GM21447 (cell line): ENCODE results near the gene APC2.
"Not testable (repeated sequence)": the region's sequence is repeated elsewhere in the genome, so short reads cannot be mapped to it uniquely, and the experiment has no call there.

Source experiments
- ATAC-seq: cut with Tn5 transposase; IDR thresholded peaks from one replicate; pipeline ENCODE4 v1.9.1; 2021; ENCODE audit not compliant: unreplicated experiment

APC2 gene

DNA sequence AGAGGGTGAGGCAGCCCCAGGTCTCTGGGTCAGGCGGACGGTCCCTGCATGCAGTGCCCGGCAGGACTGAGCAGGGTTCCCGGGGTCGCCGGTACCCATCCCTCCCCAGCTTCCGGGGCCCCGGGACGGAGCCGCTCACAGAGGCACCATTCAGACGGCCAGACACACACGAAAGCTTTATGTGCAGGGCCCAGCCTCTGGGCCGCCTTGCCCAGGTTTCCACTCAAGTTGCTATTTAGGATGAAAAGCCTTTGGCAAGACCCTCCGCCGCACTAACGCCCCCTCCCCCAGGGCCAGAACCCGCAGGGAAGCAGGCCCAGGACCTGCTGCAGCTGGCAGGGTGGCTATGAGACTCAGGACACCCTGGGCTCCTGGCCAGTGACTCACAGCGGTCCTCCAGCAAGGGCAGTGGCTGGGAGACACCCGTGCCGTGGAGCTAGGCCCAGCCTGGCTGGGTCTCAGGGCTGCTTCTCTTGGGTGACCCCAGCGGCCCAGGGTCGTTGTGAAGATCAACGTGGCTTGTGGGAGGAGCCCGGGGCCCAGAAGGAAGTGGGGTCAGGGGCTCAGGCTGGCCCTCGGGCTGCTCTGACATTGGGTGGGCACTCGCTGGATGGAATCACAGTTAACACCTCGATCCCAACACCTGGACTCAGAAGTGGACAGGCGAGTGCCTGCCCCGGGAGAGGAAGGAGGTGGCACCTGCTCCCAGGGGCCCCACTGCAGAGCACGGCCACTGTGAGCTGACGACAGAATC lies 24.3 kb downstream of the APC2 start:
- ATAC-seq: no peak

DNA sequence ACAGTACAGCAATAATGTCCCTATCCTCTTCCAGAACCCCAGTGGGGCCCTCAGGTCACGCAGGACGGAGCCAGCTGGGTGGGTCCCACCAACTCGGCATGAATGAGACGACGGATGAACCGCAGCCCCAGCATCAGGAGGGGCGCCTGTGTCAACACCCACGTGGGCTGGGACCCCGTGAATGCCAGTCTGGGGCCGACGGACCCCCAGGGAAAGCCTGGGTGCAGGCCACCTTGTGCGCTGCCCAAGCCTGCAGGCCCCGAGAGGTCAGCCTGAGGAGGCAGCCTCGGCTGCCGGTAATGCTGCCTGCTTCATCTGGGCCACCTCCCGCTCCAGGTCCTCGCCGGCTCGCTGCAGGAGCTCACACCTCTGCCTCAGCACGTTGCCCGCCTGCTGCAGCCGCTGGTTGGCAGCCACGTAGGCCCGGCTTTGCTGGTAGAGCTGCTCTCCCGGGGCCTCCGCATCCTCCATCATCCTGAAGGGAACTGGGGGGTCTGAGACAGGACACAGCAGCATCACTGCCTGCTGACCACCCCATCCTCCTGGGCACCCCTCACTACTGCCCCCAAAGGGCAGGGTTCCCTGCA lies 24.9 kb downstream of the APC2 start:
- ATAC-seq: no peak

DNA sequence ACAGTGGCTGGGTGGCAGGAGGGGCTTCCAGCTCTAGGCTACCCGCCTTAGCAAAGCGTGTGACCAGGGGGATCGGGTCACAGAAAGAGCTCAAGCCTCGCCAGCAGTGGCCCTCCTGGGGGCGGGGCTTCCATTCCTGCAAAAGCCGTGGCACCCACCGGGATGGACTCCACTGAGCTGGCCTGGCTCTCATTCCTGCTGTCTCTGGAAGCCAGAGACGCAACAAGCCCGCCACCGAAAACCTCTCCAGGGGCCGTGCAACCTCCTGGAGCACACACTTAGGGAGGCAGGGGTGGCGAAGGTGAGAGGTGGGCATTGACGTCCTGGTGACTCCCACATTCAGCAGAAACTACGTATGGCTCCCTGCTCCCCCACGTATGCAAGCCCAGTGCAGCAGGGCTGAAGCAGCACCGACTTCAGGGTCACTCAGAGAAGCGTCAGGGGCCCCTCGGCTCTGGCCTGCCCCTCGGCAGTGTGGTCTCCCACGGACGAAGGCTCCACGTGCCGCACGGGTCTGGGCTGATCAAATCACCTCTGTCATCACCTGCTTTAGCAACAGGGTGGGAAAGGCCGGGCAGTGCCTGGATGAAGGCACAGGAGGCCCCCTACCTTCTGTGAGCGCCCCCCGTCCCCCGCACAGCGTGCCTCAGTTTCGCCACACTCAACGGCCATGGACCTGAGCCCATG lies 26.0 kb downstream of the APC2 start:
- ATAC-seq: no peak

DNA sequence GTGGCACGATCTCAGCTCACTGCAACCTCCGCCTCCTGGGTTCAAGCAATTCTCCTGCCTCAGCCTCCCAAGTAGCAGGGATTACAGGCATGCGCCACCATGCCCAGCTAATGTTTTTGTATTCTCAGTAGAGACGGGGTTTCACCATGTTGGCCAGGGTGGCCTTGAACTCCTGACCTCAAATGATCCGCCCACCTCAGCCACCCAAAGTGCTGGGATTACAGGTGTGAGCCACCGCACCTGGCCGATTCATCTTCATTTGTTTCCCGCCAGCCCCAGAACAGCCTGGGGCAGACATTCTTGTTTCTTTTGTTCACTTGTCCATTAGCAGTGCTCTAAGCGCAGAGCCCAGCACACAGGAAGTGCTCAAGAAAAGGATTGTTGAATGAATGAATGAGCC lies 27.1 kb downstream of the APC2 start:
- ATAC-seq: not testable (repeated sequence)

DNA sequence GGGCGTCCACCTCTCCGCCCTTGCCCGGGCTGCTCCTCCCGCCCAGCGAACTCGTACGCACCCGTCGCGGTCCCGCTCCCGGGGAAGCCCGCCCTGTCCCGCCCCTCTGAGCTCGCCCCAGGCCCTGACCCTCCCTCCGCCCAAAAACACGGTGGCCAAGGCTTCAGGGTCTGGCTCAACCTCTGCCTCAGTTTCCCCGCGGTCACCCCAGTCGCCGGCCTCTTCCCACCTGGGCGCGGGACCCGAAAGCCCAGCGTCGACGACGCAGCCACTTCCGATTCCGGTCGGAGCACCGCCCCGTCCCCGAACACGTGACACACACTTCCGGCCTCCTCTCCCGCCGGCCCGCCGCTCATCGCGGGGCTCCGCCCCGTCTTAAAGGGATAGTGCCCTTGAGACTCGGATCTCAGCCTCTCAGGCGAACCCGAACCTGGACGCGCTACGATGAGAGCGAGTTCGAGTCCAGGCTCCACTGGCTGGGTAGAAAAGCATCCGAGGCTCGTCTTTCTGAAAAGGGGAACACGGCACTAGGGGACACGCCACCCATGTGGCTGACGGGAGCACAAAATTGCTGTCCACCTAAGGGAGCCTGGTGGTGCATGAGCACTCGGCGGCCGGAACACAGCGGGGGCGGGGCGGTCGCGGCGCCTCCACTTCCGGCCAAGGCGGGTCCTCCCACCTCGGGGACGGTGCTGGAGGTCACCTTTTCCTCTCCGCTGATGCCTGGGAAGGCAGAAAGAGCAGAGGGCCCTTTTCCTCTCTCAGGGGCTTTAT lies 29.2 kb downstream of the APC2 start, which contains the start of gene C19orf25:
Gene C19orf25 (minus strand): TSS at position 282 of the 774 bp plus-strand sequence. CDS start 312 bp downstream, outside the sequence.
- ATAC-seq: peak; percentile 86

DNA sequence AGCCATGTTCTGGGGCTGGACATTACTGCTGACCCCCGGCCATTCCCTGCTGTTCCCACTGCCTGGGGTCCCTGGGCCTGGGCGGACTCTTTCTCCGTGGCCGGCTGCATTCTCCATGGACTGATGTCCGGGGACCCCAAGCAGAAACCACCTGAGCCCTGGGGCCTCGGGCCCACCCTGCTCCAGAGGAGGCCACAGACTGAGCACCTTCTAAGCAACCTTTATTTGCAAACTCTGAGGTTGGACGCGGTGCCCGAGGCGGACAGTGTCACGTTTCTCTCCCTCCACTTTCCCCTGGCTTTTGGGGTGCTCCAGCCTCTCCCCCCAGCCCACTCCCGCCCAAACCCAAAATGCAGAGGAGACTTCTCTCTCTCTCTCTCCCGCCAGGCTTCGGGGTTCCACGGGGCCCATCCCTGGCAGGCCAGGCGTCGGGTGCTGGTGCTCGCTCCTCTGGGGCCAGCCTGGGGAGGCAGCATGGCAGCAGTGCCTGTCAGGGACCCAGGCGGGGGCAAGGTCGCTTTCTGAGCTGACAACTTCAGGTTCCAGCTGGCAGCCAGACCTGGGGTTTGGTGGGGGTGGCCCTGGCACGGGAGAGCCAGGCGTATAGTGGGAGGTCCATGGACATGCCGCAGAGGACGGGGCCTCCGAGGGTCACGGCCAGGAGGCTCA lies 31.4 kb downstream of the APC2 start:
- no peak for ATAC-seq

DNA sequence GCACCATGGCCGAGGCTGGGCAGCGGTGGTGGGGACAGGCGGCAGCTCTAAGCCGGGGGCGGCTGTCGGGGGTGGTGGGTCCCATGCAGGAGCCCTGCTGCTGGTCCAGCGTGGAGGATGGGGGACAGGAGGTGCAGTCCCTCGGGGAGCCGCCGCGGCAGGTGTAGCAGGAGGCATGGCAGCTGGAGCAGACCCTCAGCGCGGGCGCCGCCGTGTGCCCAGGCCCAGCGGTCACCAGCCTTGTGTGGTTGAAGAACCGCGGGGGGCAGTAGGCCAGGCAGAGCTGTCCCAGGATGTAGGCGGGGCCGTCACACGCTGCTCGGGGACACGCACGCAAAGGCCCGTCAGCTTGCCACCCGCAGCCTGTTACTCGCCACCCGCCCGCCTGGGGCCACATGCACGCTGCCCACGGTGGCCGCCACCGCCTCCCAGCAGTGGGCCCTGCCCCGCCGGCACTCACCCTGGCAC lies 32.0 kb downstream of the APC2 start:
- ATAC-seq: no peak

DNA sequence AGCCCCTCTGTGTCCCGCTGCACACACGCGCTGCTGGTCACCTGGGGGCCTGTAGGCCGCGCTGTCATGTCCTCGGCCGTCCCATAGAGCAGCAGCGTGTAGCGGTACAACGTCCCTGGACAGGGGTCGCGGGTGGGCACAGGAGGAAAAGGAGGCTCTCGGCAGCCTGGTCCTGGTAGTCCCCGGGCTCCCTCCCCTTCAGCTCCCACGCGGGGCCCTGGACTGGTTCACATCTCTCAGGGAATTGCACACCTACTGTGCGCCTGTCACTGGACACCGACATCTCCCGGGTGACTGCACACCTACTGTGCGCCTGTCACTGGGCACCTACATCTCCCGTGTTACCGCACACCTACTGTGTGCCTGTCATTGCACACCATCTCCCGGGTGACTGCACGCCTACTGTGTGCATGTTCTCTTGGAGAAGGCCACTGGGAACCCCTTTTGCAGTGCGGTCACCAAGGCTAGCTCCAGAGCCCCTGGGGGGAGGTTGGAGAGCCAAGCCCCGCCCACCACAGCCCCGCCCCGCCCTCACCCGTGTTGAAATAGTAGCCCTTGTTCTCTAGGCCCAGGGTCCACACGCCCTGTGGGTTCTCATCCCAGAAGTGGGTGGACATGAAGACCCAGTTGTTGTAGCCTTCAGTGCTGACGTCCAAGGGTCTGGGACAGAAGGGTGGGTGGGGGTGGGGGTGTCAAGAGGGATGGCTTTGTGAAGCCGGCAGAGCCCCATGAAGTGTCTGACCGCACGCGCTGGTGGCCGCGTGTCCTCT lies 32.6 kb downstream of the APC2 start:
- no peak for ATAC-seq

DNA sequence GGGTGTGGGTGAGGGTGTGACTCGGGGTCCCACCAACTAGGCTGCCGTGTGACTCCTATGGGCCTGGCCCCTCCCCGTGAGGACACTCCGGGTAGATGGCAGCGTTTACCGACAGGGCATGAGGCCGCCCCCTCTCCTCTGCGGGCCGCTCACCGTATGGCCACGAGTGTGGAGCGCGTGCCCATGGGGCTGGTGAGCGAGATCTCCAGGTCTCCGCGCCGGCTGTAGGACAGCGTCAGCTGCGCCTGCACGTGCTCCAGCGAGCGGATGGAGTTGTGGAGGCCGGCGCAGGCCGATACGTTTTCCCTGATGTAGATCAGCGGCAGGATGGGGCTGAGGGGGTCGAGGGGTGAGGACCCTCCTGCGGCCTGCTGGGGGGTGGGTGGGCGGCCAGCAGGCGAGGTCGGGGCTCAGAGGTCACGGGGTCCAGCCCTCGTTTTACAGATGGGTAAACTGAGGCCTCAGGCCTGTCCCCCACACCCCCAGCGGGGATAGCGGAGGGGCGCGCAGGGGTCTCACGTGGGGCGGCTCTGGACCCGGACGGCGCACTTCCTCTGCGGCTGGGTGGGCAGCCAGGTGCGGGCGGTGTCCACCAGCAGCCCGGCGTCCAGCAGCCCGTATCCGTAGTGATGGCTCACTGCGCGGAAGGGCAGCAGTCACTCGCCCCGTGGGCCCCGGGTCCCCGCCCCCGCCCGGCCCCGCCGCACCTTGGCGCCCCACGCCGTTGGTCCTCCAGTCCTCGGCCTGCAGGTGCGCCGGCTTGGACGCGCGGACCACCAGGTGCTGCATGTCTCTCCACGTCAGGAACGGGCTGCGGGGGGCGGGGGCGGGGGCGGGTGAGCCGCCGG lies 33.4 kb downstream of the APC2 start:
- no peak for ATAC-seq

DNA sequence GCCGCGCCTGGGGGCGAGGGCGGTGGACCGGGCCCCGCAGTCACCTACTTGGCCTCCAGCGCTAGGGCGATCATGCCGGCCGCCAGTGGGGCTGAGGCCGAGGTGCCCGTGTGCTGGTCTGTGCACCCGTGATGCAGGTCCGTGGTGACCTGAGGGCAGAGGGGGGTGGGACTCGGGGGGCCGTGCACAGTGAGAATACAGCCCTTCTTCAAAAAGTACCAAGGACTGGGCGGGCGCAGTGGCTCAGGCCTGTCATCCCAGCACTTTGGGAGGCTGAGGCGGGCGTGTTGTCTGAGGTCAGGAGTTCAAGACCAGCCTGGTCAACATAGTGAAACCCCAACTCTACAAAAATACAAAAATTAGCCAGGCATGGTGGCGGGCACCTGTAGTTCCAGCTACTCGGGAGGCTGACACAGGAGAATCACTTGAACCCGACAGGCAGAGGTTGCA lies 34.1 kb downstream of the APC2 start:
- no peak for ATAC-seq

DNA sequence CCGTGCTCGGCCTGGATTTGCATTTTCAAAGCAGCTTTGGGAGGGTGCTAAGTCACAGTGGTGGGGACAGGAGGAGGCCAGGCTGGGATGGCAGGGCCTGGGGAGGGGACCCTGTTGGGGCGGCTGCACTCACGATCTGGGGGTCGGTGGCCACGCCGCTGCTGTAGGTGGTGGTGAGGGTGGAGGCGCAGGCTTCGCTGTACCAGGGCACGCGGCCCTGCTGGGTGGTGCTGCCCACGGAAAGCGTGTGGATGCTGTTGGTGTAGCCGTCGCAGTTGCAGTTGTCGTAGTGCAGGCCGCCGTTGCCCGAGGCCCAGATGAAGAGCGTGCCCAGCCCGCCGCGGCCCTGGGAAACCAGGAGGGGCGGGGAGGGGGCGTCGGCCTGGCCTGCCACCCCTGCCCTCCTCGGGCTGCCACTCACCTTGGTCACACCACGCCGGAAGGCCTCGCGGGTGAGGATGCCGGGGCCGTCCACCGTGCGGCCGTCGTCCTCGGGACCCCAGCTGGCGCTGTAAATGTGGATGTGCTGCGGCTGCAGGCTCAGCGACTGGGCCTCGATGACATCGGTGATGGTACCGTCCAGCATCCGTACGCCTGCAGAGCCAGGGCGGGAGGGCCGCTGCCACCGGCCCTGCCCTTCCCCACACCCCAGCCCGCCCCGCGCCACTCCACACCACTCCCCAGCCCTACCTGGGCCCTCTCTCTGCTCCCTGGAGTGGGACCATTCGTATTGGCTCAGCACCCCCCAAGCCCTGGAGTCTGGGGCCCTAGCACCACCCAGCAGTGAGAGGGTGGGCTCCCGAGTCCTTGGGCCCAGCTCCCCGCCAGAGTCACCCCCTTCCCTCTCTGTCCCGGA lies 37.0 kb downstream of the APC2 start:
- ATAC-seq: no peak

DNA sequence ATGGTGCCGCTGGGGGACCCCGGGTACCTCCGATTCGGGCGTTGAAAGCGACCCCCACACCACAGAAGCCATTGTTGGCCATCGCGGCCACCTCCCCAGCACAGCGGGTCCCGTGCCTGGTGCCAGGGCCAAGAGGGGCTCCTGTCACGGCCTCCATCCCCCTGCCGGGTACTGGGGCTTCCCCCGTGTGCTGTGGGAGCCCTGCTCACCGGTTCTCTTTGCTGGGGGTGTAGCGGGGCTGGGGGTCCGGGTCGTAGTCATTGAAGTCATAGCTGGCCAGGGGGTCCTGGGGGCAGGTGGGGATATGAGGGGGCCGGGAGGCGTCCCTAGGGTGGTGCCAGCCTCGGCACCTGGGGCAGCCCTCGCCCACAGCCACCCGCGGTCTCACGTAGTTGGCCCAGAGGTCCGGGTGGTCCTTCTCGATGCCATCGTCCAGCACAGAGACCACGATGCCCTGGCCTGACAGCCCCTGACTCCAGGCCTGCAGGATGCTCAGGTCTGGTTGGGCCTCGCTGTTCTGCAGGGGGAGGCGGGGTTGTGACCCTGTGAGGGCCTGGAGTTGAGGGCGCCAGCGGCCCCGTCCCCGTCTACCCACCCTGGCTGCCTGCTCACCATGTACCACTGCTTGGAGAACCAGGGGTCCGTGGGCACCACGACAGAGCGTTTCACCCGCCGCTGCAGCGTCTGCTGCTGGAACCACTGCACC lies 37.8 kb downstream of the APC2 start:
- ATAC-seq: no peak

DNA sequence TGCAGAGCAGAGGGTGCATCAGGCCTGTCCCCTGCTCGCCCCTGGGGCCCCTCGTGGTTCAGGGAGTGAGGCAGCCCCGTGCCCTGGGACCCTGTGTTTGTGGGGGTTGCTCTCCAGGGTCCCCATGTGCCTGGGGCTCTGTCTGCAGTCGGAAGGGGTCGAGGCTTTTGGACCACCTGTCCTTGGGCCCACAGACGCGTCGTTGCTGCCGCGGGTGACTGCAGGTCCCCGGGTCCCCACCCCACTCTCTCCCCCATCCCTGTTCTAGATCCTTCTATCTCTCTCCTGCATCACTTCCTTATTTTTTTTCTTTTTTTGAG lies 38.3 kb downstream of the APC2 start:
- no peak for ATAC-seq

DNA sequence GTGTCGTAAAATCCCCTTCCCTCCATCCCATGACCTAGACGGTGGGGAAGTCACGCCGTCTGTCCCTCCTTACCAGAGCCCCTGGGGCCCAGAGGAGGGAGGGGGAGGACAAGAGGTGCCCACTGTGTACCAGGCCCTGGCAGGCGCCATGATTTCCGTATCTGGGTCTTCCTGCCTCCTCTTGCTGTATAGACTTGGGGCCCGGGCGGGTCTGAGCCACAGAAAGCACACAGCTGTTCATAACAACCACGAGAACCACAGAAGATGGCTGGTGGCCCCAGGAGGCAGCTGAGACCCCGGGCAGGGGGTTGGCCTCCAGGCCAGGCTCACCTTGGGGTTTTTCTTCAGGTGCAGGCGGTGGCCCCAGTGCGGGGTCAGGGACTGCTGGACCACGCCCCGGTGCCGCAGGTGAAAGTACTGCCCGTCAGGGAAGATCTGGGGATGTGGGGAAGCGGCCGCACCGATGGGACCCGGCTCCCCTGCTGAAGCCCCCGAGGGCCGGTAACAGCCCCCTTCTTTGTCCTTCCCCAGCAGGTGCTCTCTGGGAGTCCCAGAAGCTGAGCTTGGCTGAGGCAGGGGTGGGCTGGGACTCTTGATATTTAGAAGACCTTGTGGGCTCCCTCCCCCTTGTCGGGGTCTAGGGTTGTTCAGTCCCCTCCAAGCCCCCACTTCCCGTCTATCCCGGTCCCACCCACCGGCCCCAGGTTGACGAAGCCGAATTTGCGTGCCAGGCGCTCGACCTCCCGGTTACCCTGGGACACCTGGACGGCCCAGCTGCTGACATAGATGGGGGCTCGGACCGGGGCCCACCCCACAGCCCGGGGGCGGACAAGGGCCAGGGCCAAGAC lies 39.8 kb downstream of the APC2 start:
- no peak for ATAC-seq

DNA sequence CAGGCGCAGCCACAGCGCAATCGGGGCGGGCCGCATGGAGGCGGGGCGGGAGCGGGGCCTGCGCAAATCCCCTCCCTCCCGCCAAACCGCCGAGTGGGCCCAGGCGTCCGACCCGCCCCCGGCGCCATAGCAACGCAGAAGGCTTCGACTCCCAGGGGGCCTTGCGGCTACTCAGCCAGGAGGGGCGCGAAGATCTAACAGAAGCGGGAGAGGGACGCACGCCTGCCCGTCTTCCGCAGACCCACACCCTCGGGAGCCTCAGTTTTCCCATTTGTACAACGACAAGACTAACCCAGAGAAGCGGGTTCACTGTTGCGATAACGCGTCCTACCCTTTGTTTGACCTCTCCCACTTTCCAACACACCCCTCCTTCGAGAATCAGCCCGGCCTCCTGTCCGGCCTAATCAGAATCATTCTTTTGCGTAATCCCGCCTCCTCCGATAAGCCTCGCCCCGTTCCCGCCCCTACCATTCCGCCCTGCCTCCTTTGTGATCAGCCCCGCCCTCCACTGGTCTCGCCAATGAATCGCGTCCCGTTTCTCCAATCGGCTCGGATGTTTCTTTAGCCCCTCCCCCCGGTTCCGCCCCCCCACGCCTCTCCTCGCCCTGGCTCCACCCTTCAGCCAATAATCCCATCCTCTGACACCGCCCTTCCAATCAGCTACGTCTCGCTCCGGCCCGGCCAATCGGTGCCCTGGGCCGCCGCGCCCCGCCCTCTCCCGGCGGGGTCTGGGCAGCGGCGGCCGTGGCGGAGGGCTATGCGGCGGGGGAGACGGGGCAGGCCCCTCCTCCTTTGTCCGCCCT lies 40.6 kb downstream of the APC2 start, which contains the start of gene PCSK4:
Gene PCSK4 (minus strand): TSS at position 40 of the 803 bp plus-strand sequence. CDS start 4 bp downstream, at position 36.
- peak; percentile 86 for ATAC-seq
